GM19467 (cell line): ENCODE measurements around the gene YTHDF2.

Experiments used
- ATAC-seq: cut with Tn5 transposase; IDR thresholded peaks from one replicate; pipeline ENCODE4 v1.9.1; 2021; ENCODE audit warnings: mild to moderate bottlenecking, moderate library complexity; ENCODE audit not compliant: unreplicated experiment

Gene YTHDF2

GRCh38 chr1:28796352-28797211 is 59.8 kb downstream of the YTHDF2 start:
- no peak for ATAC-seq

GRCh38 chr1:28800324-28800723 is 63.6 kb downstream of the YTHDF2 start:
- ATAC-seq = no peak

- ATAC-seq = no peak
Observed at GRCh38 chr1:28801461-28801860, 64.7 kb downstream of the YTHDF2 start.

DNA sequence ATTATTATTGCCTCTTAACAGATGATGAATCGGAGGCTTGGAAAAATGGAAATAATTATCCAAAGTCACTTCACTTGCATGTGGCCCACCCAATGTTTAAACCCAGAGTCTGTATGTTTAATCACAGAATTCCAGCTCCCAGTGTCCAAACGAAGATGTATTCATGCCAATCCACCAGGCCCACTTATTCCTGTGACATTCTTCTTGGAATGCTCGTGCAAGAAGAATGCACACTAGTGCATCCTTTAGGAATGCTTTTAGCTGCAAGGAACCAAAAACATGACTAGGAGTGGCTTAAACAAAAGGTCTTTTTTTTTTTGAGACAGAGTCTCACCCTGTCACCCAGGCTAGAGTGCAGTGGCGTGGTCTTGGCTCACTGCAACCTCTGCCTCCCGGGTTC is 66.3 kb downstream of the YTHDF2 start:
- ATAC-seq = no peak

GRCh38 chr1:28803662-28804061 is 66.9 kb downstream of the YTHDF2 start:
- ATAC-seq = no peak

- no peak for ATAC-seq
Observed at GRCh38 chr1:28804071-28804470, 67.3 kb downstream of the YTHDF2 start.

GRCh38 chr1:28807046-28807445 is 70.3 kb downstream of the YTHDF2 start:
- ATAC-seq = no peak

- no peak for ATAC-seq
Observed at GRCh38 chr1:28807986-28808385, 71.2 kb downstream of the YTHDF2 start.

GRCh38 chr1:28811369-28811765 is 74.6 kb downstream of the YTHDF2 start:
- no peak for ATAC-seq

- no peak for ATAC-seq
Observed at GRCh38 chr1:28811766-28812668, 75.3 kb downstream of the YTHDF2 start, which contains the start of gene OPRD1. OPRD1 (plus strand) TSS chr1:28812170; CDS start chr1:28812384, 214 bp downstream.

DNA sequence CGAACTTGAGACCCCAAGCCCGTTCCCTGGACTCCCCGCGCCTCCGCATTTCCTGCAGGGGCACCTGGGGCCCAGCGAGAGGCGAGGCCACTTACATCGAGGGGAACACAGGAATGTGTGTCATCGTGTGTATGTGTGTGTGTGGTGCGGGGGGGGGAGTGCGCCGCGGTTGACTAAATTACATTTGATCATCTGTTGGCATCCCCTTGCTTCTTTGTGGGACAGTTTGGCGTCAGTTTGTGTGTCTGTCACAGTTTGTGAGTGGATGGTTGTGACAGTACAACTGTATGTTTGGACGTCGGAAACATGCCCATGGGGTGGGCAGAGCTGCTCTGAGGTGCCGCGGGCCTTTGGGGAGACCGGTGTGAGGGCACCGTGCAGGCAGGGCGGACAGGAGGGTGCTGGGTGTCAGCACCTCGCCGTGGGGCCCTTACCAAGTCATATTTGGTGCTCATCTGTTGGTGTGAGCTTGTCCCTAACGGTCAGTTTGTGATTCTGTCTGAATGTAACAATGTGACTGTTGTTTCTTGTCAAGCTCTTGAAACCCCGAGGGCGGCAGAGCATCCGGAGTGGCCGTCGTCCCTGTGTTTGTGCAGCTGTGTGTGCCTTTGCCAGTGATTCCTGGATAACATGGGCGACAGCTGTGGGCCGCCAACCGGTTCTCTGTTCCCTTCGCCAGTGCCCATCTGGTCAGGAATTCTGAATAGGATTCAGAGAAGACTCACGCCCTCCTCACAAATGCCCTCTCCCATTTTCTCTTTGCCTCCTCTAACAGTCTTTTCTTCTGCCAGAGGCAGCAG is 76.1 kb downstream of the YTHDF2 start:
- ATAC-seq = no peak

- ATAC-seq = no peak
Observed at GRCh38 chr1:28813931-28814465, 77.3 kb downstream of the YTHDF2 start.

- no peak for ATAC-seq
Observed at GRCh38 chr1:28815533-28816185, 78.9 kb downstream of the YTHDF2 start.

GRCh38 chr1:28817133-28817532 is 80.4 kb downstream of the YTHDF2 start:
- no peak for ATAC-seq

- ATAC-seq = no peak
Observed at GRCh38 chr1:28819020-28819419, 82.3 kb downstream of the YTHDF2 start.
